HG02798 (cell line): Measurements from ENCODE around the gene CCDC91.
"Not testable (repeated sequence)": the region's sequence is repeated elsewhere in the genome, so short reads cannot be mapped to it uniquely, and the experiment has no call there.

Experiments
- ATAC-seq: cut with Tn5 transposase; IDR thresholded peaks from one replicate; pipeline ENCODE4 v1.9.1; 2021; ENCODE audit warnings: mild to moderate bottlenecking; ENCODE audit not compliant: unreplicated experiment, poor library complexity

Gene CCDC91

DNA sequence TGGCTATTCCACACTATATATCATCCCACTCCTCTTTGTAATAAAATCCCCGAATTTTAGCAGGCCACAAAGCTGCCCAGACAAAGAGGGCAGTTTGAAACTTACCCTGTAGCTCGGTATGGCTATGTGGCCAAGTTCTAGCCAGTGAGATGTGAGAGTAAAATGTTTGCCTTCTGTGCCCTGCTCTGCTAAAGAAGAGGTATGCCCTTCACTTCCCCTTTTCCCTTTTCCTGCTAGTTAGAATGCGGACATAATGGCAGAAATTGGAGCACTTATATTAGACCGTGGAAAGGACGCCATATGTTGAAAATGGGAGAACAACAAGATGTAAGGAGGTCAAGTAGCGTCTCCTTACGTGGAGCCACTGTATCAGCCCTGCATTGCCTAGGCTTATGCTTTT, 11.5 kb upstream of the CCDC91 start:
- no peak for ATAC-seq

DNA sequence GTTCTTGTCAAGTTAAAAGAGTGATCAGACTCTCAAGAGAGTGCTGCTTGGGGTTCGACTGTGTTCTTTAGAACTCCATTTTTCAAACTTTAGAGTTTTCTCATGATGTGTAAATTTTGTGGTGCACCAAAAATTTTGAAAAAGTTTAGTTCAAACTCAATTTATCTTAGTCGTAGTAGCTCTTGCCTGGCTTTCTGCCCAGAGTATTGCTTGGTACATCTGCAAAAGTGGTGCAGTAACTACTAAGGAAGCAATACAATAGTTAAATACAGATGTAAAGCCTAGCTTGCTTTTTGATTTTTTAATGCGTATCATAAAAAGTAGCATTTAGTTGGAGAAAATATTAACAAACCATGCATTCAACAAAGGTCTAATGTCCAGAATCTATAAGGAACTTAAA, 9.5 kb upstream of the CCDC91 start:
- ATAC-seq: no peak

DNA sequence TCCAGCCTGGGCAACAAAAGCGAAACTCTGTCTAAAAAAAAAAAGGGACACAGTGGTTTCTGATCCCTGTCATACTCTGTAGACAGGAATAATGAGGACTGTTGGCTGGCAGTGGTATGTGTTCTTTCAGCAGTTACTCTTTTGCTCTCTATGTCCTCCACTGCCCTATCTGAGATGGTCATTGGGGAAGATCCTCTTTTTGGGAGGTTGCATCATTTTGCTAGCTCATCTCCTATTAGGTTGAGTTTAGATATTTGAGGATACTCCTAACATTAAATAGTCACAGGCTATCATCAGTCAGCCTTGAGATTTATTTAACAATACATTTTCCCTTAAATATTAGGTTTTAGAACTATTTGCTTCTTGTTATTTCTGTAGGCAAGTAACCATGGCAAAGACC, 5.9 kb upstream of the CCDC91 start:
- no peak for ATAC-seq

DNA sequence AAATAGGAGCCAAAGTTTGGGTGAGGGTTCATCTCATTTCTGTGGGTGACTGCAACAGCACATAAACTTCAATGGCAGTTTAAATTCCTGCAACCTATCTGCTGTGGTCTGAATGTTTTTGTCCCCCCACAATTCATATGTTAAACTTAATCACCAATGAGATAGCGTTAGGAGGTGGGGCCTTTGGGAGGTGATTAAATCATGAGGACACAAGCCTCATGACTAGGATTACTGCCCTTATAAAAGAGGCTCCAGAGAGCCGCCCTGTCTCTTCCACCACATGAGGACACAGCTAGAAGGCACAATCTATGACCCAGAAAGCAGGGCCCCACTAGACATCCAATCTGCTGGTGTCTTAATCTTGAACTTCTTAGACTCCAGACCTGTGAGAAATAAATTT, 3.8 kb upstream of the CCDC91 start:
- ATAC-seq: no peak

DNA sequence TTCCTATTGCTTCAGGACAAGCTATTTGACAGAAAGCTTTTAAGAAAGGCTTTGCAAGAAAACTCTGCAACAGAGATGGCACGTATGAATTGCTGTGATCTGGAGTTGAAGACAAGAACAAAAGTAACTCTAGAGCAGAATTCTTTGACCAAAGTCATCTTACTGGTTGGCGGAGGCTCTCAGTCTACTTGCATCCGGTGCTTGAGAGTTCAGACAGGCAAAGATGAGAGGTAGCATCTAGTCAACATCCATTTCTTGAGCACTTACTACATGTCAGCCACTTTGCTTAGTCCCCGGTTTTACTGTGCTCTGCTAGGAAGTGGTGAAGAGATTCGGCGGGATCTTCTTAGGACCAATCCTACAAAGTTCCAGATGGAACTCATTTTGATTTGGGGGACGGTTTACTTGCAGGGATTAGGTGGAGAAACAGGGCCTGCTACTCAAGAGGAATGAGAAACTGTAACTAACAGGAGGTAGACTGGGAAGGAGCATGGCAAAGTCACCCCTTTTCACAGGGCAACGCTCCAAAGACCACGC, 404 bp upstream of the CCDC91 start:
- no peak for ATAC-seq

DNA sequence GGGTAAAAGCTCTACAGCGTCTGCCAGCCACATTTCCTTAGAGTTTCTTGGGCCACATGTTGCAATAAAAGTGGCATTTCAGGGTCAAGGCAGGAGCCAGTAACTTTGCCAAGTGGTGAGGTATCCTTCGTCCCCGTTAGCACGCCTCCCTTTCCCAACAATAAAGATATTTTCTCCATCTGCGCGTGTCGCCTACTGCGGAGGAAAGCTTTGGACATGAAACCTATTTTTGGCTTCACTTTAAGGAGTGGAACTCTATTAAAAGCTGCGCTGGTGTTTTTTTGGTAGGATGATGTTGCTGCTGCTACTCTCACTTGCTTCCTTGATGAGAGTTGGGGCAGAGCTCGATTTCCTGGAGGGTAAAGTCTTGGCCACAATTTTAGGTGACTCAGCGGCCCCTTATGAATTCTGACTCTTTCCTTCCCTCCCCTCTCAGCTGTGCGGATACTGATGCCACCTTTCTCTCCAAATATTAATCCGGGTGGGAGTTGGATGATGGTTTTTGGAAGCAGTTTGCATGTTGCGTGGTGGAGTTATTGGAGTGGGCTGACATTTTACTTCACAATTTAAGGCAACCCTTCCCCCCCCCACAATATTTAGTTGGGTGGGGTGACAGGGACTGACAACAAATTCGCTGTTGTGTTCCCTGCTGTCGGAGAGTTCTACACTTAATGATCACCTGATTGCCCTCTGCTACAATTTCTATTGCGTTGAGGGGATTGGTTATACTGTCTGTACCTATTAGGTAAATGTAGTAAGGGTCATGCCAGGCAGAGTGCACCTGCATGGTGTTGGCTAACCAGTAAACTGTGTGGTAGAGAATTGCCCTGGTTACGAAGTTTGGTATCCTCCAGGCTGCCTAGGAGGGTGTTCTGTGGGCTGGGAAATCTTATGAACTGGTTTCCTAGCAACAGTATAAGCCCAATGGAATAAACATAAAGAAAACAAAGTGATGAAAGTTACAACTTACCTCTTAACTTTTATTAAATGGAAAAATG, 1.1 kb downstream of the CCDC91 start:
- ATAC-seq: no peak

DNA sequence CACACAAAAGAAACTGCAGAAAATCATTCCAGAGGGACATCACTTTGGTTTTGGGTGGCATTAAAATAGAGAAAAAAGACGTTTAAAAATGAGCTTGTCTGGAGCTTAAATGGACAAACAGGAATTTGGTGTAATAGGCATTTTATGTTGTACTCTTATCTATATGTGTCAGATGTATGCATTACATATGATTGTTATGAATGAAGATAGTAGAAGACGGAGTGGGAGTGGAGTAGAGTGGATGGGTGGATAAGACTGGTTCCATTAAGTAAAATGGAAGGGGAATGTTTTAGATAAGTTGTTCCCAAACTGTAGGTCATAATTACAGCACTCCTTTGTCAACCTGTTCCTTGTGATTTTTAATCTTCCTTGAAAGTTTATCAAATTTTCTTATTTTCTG, 1.9 kb downstream of the CCDC91 start:
- ATAC-seq: no peak

DNA sequence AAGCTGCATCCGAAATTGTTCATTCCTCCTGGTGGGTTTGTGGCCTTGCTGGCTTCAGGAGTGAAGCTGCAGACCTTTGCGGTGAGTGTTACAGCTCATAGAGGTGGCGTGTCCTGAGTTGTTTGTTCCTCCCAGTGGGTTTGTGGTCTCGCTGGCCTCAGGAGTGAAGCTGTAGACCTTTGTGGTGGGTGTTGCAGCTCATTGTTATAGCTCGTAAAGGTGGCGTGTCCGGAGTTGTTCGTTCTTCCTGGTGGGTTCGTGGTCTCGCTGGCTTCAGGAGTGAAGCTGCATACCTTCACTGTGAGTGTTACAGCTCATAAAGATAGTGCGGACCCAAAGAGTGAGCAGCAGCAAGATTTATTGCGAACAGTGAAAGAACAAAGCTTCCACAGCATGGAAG, 4.4 kb downstream of the CCDC91 start:
- not testable (repeated sequence) for ATAC-seq

DNA sequence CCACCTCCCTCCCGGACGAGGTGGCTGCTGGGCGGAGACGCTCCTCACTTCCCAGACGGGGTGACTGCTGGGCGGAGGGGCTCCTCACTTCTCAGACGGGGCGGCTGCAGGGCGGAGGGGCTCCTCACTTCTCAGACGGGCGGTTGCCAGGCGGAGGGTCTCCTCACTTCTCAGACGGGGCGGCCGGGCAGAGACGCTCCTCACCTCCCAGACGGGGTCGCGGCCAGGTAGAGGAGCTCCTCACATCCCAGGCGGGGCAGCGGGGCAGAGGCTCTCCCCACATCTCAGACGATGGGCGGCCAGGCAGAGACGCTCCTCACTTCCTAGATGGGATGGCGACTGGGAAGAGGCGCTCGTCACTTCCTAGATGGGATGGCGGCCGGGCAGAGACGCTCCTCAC, 10.9 kb downstream of the CCDC91 start:
- ATAC-seq: not testable (repeated sequence)

DNA sequence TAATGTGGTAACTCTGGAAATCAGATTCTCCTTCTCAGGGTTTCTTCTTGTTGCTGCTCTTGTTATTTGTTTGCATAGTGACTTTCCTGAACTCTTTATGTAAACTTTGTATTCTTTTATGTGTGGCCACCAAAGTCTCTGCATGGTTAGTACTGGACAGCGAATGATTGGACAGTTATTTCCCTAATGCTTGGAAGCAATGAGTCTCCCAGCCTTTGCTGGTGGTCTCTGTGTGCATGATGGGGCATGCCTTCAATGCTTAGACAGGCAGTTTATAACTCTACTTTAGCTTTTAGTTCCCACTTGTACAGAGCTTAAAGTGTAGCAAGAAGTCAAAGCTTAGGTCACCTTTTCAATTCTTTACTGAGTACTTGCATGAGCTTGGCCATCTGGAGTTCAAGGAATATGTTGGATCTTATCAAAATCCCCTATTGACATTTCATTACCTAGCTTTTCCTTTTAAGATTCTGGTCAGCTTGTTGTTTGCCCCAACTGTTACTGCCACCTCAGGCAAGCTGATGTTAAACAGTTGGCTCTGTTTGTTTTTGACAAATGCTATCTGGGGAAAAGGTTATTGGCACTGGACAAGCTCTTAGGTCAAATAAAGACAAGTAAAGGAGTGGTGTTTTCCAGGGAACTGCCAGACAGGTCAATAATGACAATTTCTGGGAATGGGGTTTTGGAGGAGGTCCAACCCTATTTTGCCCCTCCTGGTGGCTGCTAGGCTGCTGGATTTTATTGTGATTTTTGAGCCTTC, 12.3 kb downstream of the CCDC91 start:
- ATAC-seq: no peak

DNA sequence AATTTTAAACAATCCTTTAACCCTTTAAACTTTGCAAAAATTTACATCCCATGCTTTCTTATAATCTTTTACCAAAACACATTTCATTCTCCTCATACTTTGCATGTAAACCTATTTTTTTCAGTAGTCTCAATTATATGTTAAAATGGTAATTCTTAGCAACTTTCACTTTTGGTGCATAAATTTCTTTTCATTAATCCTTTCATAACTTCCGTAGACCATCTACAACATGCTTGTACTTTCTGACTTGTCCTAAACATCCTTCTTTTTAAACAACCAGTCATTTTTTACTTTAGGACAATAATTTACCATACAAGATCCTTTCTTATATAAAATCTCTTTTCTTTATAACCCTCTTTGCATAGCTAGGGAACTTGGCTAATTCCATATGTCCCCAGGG, 19.5 kb downstream of the CCDC91 start:
- no peak for ATAC-seq

DNA sequence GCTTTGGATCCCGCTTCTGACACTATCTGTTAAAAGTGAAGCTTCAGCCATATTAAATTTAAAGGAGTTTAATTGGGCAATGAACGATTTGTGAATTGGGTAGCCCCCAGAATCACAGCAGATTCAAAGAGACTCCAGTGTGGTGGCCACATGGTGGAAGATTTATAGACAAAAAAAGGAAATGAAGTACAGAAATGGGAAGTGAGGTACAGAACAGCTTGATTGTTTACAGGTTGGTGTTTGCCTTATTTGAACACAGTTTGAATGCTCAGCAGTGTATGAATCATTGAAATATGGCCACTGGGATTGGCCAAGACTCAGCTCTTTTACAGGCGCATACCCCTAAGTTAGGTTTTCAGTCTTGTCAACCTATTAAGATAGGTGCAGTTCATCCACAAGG, 21.9 kb downstream of the CCDC91 start:
- no peak for ATAC-seq

DNA sequence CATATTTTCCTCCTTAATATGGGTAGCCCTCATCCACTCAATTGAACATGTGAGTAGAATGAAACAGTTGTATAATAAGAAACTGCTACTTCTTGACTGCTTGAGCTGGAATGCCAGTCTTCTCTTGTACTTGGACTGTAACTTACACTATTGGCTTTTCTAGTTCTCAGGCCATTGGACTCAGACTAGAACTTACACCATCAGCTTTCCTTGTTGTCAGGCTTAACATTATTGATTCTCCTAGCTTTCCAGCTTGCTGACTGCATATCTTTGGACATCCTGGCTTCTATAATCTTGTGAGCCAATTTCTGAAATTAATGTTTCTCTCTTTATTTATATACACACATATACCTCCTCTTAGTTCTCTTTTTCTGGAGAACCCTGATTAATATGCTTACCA, 24.8 kb downstream of the CCDC91 start:
- ATAC-seq: no peak

DNA sequence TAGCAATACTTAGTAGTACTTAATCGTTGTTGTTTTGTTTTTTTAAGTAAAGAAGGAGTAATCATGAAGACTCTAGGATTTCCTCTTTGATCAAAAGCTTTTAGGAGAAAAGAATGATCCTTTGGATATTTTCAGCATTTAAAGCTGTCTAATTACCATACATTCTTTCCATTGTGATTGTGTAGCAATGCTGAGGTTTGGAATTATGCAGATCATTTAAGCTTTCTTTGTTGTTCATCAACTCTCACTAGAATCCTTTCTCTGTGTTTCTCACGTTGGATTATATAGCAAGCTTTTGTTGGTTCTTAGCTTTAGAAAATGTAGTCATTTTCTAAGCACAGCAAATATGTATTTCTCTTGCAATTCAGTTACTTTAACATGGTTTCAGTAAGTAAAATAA, 25.8 kb downstream of the CCDC91 start:
- no peak for ATAC-seq

DNA sequence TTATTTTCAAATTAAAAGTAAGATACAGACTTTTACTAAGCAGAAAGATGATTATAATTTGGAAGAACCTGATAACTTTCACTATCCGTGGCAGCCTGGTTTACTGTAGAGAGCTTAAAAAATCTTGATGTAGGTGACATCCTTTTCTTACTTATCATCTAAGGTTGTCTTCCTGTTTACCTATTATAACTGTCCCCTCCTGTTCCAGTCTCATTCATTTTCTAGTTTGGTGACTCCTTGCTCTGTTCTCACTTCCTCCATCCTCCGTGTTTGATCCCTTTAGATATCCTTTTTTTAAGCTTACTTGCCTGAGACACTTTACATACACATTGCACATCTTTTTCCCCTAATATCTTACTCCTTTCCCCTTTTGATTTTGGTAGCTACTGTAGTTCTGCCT, 27.5 kb downstream of the CCDC91 start:
- ATAC-seq: no peak

DNA sequence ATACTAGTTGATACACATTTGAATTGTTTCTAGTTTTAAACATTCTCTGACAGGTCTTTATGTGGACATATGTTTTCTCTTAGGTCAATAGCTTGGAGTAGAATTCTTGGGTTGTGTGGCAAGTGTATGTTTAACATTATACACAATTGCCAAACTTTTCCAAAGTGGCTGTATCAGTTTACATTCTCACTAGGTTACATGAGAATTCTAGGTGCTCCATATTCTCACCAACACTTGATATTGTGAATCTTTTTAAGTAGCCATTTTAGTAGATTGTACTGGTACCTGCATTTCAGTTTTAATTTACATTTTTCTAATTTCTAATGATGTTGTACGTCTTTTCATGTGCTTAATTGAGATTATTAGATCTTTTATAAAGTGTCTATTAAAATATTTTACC, 28.6 kb downstream of the CCDC91 start:
- no peak for ATAC-seq

DNA sequence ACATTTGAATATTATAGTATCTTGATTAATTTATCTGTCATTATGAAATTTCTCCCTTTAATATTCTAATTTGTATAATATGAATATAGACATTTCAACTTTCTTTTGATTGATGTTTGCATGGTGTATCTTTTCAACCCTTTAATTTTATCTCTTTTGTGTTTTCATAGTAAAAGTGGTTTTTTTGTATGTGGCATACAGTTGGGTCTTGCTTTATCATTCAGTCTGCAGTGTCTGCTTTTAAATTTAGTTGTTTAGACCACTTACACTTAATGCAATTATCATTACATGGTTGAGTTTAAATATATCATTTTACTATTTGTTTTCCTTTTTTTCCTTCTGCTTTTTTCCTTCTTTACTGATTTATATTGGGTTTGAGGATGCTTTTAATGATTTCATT, 29.6 kb downstream of the CCDC91 start:
- ATAC-seq: no peak

DNA sequence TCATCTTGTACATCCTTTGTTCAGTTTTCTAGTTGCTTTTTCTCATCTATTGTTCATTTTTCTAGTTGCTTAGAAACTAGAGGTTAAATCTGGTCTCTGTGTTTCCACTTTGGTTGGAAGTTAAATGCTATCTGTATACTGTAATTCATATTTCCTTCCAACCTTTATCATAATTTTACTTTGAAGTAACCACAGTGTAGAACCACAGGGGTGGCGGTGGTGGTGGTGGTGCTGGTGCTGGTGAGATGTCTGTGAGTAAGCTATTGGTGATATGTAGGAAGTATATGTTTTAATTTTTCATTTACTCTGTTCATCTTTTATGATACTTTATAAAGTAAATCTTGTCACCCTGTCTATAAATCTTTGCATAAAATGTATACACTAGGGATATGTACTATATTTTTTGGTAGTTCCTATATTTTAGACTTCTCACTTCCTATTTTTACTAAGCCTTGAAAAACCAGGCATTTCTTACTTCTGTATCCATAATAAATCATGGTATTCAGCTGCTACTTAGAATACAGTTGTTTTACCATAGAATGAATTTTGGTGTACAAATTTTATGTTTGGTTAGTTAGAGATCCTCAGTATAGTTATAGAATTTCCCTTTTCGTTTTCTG, 31.9 kb downstream of the CCDC91 start:
- no peak for ATAC-seq

DNA sequence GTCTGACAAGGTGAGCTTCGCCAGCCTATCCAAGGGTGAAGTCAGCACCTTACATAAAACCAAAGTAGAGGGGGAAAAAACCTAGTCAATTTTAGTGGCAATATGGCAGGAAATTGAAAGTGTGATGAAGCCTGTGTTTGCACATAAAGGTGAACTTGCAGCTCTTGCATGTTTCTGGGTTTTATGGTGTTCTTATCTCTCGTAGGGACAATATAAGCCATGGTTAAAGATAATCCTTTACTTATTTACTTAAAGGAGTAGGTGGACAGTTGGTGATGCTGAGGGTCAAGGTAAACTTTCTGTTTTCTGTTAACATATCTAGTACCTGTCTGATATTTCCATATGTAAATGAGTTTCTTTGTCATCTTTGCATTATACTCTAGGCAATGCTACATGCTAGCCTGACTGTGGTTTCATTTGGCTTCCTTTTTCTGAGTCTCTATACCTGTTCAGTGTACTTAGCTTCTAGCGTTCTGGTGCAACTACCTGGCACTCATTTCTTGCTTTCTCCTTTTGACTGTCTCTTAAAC, 32.8 kb downstream of the CCDC91 start:
- ATAC-seq: peak; percentile 92

DNA sequence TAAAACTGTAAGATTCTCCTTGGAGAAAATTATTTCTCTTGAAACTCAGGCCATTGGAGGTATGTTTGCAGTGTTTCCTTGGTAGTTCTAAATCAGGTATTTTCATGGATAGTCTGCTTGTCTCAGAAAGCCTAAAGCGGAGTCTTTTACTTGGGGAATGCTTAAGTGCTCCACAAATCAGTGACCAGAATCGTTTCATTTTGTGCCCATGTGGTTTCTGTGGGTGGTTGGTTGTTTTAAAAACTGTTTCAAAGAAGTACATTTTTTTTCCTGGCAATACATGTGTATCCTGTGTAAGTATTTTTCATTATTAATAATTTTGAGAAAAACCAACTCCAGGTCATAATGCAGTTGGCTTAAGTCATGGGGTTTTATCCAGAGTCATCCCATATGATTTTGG, 33.6 kb downstream of the CCDC91 start:
- peak; percentile 41 for ATAC-seq

DNA sequence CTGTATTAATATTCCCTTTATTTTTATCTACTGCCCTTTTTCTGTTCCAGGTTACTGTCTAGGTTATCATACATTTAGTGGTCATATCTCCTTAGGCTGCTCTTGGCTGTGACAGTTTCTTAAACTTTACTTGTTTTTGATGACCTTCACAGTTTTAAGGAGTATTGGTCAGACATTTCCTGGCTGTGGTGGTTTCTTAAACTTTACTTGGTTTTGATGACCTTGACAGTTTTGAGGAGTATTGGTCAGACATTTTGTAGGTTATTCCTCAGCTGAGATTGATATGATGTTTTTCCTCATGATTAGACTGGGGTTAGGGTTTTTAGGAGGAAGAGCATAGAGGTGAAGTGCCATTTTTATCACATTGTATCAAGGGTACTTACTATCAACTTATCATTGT, 36.4 kb downstream of the CCDC91 start:
- ATAC-seq: no peak
